Left cardiac atrium (tissue), 4 donors: ENCODE data around the gene VSIG2. TPM values are rescaled to one million over a fixed set of nuclear protein-coding genes. Genes with fewer than 3 reads are reported as not detected.
A peak's percentile ranks its signal among the peaks of the same experiment; 100 is the strongest.

Source experiments
- ATAC-seq, 2 donors: fragments of 200-7000 bp; cut with Tn5 transposase; one replicate each; pipeline ENCODE4 v1.9.1; 2020; ENCODE audit warnings: mild to moderate bottlenecking in 2 of 2, moderate library complexity in 2 of 2
- DNase-seq: peaks from one replicate; pipeline ENCODE4 v3.0.0-alpha.2; 2020
- intact Hi-C, 2 donors: fragments of 100-400 bp; cut with DNase I; formaldehyde crosslinking; loops; one replicate each; pipeline versions ENCODE4 v1.14.1 to v1.15.1; 2022 to 2023
- total RNA-seq, 2 donors: library from RNA; stranded (reverse); fragmentation: NEBNext Ultra II Directional; extraction: Animal tissue kit (Norgen Biotek cat#: 25700); gene quantifications; one replicate each; pipeline ENCODE4 v1.2.1, GENCODE V29; 2021
- donor health status: DM: no; HTN: yes; CAD: no.
- donor health status: DM: no; HTN: yes; CAD: no; lungs with severe emphysema.
- donor health status: DM: yes; HTN: yes; CAD: no.
- donor health status: Dilated cardiomyopathy.

VSIG2 gene
- total RNA-seq, 2 donors from 2014 or later = 0.88 to 1.8 TPM

GRCh38 chr11:124768914-124769313, 16.9 kb upstream of the VSIG2 start:
- ATAC-seq (no peak), DNase-seq (no peak)
- intact Hi-C loops = no loop called here

DNA sequence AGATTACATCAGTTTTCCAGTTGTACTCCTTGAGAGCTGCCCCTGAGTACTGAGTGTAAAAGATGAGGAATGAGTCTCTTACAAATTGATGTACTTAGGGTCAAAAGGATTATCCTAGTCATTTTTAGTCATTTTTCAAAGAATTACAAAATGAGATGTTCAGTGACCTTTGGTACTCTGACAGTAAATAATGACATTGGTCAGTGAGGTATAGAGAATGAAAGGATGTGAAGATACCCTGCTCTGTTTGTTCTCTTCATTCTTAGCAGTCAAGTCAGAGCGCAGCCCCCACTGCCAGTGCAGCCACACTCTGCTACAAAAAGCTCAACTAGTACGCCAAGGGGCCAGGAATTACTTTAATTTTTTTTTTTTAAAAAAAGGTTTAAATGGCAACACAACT, 14.1 kb upstream of the VSIG2 start:
- intact Hi-C loops = no loop called here
- ATAC-seq = no peak
- no peak for DNase-seq

GRCh38 chr11:124763156-124763947, 11.3 kb upstream of the VSIG2 start:
- ATAC-seq (peak; percentile 15 to 27), DNase-seq (peak; percentile 91)
- intact Hi-C loops = loop anchor here (1.0 to 5.0 kb wide), 3 partner anchors 74 to 94 kb away; partner anchors contain the start of genes SIAE (in 1 of the 2) and SPA17 (in 1 of the 2)

DNA sequence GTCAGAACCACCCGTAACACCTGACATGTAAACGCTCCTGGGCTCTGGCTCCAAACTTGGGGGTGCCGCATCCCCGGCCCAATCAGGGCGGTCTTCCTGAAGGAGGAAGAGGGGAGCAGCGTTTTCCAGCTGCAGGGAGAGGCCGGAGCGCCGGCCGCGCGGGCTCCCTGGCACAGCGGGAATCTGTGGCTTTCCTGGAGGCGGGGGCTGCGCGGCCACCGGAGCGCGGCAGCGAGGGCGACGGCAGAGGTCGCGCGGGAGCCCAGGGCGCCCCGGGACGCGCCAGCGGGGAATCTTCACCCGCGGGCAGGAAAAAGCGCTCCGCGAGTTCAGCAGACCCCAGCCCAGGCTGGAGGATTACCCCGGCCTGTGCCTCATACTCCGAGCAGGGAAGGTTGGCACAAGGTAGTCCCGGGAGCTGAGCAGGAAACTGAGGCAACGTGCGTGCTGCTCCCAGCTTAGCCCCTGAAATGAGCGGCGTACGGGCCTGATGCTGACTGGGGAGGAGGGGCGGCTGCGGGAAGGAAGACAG, 10.6 kb upstream of the VSIG2 start:
- ATAC-seq (peak; percentile 3 to 4), DNase-seq (no peak)
- intact Hi-C loops = loop anchor here (1.0 to 5.0 kb wide), 3 partner anchors 75 to 93 kb away; partner anchors contain the start of genes SIAE (in 1 of the 2) and SPA17 (in 1 of the 2)

DNA sequence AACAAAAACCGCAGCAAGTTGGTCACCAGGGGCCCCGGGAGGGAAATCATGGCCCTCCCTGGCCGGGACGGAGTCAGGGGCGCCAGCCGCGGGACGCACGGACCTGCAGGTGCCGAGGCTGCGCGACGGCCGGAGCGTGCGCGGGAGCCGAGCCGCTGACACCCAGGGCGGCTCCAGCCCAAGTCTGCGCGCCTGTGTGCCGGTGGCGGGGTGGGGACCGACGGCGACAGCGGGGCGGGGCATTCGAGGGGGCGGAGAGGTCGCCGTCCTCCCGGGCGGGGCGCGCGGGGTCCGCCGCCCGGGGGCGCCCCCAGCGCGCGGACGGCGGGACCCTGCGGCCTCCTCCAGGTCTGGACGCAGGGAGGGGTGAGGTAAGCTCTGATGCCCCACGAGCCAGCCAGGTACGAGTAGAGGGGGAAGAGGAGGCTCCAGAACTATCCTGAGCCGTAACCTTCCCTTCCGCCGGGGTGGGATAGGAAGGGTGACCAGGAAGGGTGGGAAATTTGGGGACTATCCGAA, 10.1 kb upstream of the VSIG2 start, which contains the start of gene ESAM:
TSS of gene ESAM (minus strand) at position 186 of the 519 bp plus-strand sequence. CDS start at position 50, 136 bp downstream.
- intact Hi-C loops = loop anchor here (5.0 kb wide), 2 partner anchors 75 to 90 kb away; partner anchors contain the start of genes SIAE (in 1 of the 2) and SPA17 (in 1 of the 2)
- peak; percentile 41 to 50 for ATAC-seq
- DNase-seq = peak; percentile 67

DNA sequence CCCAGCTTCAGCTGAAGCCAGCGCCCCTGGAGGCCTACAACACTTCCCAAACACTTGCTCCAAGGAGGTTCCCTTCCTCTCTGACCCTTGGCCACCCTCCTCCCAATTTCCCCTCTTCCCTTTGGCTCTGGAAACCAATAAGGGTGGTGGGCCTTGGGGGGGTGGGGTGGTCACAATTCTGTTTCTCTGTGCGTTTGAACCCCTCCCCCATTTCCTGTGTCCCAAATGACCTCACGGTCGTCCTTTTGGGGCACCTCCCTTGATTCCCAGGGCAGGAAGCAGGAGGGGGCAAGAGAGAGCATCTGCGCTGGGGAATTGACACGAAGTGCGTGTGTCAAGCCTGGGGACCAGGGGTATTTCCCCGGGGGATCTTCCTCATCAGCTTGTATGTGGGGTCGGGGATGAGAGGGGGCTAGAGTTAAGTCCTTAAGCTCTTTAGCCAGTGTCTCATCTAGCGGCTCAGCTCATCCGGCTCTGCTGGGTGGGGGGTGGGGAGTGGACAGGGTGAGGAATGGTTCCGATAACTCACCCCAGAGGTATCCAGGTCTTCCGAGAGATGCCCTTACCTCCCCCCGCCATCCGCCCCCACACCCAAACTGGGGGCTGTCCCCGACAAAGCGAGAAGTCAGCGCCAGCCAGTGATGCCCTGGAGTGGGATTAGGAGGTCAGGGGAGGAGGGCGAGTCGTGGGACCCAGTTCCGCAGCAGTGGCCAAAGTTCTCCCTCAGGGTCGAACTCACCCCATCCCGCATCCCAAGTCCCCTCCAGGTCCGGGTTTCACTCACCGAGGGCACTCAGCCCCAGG, 9.4 kb upstream of the VSIG2 start:
- intact Hi-C loops = loop anchor here (1.0 to 5.0 kb wide), 3 partner anchors 76 to 89 kb away; partner anchors contain the start of genes SIAE (in 1 of the 2) and SPA17 (in 1 of the 2)
- peak in 1 of 2 donors; percentile 1 for ATAC-seq
- DNase-seq = peak; percentile 56

DNA sequence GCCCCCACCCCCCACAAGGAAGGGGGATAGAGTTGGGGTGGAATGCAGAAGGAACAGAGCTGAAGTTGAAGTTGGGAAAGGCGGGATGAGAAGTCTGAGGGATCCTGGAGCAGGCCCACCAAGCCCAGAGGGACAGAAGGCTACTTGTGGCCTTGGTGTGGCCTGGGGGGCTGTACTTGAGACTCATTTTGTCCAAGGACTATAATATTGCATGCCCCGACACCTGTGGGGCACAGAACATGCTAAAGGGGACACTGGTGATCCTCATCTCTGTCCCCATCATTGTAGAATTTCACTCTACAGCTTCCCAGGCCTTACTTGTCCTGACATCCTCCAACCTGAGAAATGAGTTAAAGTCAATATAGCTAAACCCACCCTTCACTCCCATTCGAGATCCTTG, 8.8 kb upstream of the VSIG2 start:
- ATAC-seq (no peak), DNase-seq (no peak)
- intact Hi-C loops = loop anchor here (1.0 to 5.0 kb wide), 3 partner anchors 76 to 89 kb away; partner anchors contain the start of genes SIAE (in 1 of the 2) and SPA17 (in 1 of the 2)

- DNase-seq = peak; percentile 51
- peak; percentile 2 to 10 for ATAC-seq
- intact Hi-C loops = loop anchor here (5.0 kb wide), 2 partner anchors 77 to 88 kb away; partner anchors contain the start of genes SIAE (in 1 of the 2) and SPA17 (in 1 of the 2)
Measured at GRCh38 chr11:124760205-124760652, 8.2 kb upstream of the VSIG2 start.

GRCh38 chr11:124759266-124760204, 7.5 kb upstream of the VSIG2 start:
- intact Hi-C loops = loop anchor here (5.0 kb wide), 2 partner anchors 78 to 87 kb away; partner anchors contain the start of genes SIAE (in 1 of the 2) and SPA17 (in 1 of the 2)
- DNase-seq = peak; percentile 82
- ATAC-seq = peak; percentile 34 to 60

DNA sequence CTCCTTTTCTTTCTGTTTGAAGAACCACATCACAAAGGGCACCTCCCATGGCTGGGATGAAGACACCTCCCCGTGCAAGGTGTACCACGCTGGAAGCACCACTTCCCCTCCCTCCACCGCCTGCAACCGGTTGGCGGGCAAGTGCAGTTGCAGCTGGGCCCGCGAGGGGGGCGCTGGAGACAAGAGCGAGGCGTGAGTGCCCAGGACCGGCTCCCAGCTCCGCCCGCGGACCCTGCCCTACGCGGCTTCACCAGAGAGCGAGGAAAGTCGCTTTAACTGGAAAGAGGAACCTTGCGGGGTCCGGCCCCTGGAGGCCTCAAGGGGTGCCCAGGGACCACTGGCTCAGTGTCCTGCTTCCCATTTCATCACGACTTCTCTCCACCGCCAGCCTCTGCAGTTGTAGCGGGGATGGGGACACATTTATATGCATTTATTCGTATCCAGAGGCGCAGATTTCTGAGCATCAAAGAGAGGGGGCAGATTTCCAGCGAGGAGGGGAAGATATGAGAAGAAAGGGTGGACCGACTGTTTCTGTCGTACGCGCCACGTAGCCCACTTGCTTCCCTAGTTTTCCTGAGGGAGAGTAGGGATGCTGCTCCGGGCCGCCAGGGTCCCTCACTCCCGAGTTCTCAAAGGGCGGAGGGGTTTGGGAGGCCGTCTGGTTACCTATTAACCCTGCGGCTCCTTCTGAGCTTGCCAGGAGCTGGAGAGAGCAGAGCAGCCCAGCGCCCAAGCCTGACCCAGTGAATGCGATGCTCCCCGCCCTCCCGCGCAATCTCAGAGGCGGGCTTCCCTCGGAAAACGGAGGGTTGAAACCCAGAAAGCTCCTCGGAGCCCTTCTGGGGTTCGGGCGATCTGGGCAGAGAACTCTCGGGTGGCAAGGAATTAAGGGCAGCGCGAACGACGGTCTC, 6.6 kb upstream of the VSIG2 start:
- intact Hi-C loops = no loop called here
- DNase-seq (peak; percentile 84), ATAC-seq (peak; percentile 42 to 66)

- intact Hi-C loops = no loop called here
- ATAC-seq (no peak), DNase-seq (no peak)
Measured at GRCh38 chr11:124757320-124757719, 5.3 kb upstream of the VSIG2 start.

GRCh38 chr11:124756753-124757227, 4.7 kb upstream of the VSIG2 start:
- intact Hi-C loops = no loop called here
- ATAC-seq (no peak), DNase-seq (no peak)

- no peak for ATAC-seq
- DNase-seq = no peak
- intact Hi-C loops = no loop called here
Measured at GRCh38 chr11:124756033-124756752, 4.1 kb upstream of the VSIG2 start.

DNA sequence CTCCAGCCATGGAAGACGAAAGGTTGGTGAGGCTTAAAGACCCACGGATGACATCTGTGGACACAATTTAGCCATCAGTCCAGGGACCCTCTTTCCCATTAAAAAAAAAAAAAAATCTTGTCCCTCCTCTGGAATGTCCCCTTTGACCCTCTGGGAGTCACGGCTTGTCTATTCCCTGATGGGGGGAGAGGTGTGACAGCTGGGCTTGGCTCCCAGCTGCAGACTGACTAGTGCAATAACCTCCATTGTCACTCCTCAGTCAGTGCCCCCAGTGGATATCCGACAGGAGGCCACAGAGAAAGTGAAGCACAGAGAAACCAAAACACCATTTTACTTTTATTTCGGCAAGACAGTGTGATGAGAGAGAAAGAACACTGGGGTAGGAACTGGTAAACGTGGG, 2.7 kb upstream of the VSIG2 start:
- intact Hi-C loops = no loop called here
- no peak for ATAC-seq
- DNase-seq = no peak

DNA sequence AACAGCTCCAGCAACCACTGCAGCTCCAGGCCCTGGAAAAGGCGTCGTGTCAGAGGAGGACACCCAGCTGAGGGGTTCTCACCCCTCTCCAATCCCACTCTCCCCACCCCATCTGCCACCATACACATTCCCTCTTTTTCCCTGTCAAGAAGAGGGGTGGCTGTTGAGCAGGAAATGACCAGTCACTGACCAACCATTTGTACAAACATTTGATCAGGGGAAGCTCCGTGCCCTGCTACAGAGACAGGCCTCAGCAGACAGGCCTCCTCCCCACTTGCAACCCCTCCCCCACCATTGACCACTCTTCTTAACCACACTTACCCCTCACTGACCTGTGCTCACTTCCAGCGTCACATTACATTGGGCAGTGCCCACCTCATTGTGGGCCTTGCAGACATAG, 2.3 kb upstream of the VSIG2 start:
- no peak for ATAC-seq
- intact Hi-C loops = no loop called here
- DNase-seq = no peak

GRCh38 chr11:124753624-124754023, 1.6 kb upstream of the VSIG2 start:
- DNase-seq (no peak), ATAC-seq (no peak)
- intact Hi-C loops = no loop called here
